ENCODE measurements around the gene DHCR7. TPM values are rescaled to one million over a fixed set of nuclear protein-coding genes. Genes with fewer than 3 reads are reported as not detected.

DHCR7 gene
- total and polyA plus RNA-seq, 4 experiments from 2014 or later, result 15.3 to 18.0 (median 16.9) TPM

DNA sequence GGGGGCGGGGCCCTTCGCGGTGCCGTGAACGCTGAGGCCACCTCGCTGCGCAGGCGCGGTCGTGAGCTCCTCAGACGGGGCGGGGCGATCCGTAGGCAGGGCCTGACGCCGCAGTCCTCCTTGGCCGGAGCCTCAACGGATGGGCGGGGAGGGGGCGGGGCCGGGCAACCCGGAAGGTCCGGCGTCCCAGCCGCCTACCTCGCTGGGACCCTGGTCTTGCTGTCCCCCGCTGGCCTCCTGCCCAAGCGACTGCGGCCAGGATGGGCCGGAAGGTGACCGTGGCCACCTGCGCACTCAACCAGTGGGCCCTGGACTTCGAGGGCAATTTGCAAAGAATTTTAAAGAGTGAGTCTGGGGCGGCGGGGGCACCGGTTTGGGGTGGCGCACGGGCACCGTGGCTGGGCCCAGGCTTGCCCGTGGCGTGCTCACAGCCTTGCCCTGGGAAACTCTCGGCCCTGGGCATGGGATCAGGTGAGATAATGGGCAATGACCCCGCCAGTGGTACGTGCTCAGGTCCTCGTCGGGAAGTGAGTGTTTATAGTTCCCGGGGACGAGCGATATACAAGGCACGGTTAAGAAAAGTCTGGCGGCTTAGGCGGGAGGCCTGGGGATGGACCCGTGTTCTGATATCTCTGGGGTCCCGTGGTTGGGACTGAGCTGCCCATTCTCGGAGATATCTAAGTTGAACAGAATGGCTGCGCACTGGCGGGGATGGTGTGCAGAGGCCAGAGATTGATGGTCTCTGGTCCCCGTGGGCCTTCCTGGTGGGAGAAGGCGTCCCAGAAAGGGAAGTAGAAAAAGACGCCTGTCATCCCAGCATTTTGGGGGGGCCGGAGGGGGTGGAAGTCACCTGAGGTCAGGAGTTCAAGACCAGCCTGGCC lies 5.1 kb upstream of the DHCR7 start, which contains the start of gene NADSYN1:
NADSYN1 (plus strand) TSS at position 167 of the 881 bp plus-strand sequence; CDS start at position 261, 94 bp downstream.
- Mint-ChIP-seq H3K27me3 (no peaks in the 10 kb centered on the region), H3K27ac (peak within 1 kb of the TSS; percentile 86 to 100 (median 98)), H3K9me3 (no peaks in the 10 kb centered on the region), H3K4me3 (peak within 1 kb of the TSS; percentile 88 to 98 (median 94)), H3K36me3 (peaks cover 32 to 53% of the 10 kb centered on the region in 2 donors), H3K4me1 (peaks cover 42 to 68% (median 55%) of the 10 kb centered on the region in 4 donors)
- ChIA-PET CTCF (ENCODE audit: partially characterized antibody) (interaction anchor here (1.6 to 2.6 kb wide), 2 partner anchors 366 to 638 kb away, joined by 5 to 10 read pairs; no protein-coding TSS in a partner anchor), POLR2A (ENCODE audit: partially characterized antibody) (interaction anchor here (0.6 to 1.6 kb wide), 8 partner anchors 9 to 1248 kb away, joined by 3 to 8 read pairs (median 4); partner anchors contain the start of genes RNF121 and XNDC1N)
- peaks cover 51% of the 10 kb centered on the region for H3K4me1 ChIP-seq (ENCODE audit: insufficient read depth, low read length)
- H3K27ac ChIP-seq (ENCODE audit: low read depth, low read length), result peak within 1 kb of the TSS; percentile 89
- H3K4me3 ChIP-seq (ENCODE audit: low read length in 2 of 2), result peak within 1 kb of the TSS; percentile 95 to 98
- DNase-seq, result peak; percentile 87 to 93 (median 88)
- H3K36me3 ChIP-seq (ENCODE audit: insufficient read depth, low read length), result peaks cover 34% of the 10 kb centered on the region
- no peaks in the 10 kb centered on the region for H3K9me3 ChIP-seq (ENCODE audit: control insufficient read depth in 1 of 2, low read length in 2 of 2)
- H3K27me3 ChIP-seq (ENCODE audit: insufficient read depth, low read length), result no peaks in the 10 kb centered on the region
- intact Hi-C loops (cut with micrococcal nuclease), result loop anchor here (2.0 to 5.0 kb wide), 2 partner anchors 334 to 1251 kb away; partner anchors contain the start of gene FADD

DNA sequence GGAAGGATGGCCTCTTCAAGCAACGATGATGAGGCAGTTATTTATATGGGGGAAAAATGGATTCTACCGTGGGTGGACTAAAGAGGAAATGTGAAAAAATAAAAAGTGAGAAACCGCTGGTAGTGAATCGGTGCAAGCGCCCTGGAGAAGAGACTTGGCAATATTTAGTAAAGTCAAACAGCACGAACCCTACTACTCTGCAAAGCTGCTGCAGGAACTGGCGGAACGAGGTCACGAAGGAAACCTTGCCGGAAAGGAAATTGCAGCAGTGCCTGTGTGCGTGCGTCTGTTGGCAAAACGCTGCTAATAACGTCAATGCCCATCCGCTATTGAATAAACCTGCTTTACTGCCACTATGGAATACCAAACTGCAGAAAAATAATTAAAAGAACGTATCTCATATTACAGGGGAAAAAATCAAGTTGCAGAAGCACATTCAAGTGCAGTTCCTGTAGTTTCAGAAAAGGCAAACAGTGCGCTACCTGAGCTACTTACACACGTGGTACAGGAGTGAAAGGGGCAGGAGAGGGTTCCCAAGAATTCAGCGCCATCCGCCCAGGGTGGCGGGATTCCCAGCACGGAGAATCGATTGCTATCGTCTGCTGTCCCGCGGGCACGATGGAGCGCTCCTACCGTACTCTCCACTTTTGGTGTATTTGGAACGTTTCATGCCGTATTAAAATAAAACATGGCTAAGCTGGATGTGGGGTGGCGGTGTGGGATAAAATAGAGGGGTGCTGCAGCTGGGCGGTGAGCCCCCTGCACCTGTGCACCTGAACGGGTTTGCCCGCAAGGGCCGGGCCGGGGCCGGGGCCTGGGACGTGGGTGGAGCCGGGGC lies 4.2 kb upstream of the DHCR7 start:
- ChIA-PET CTCF (ENCODE audit: partially characterized antibody) (interaction anchor here (1.6 to 2.6 kb wide), 2 partner anchors 365 to 637 kb away, joined by 5 to 10 read pairs; no protein-coding TSS in a partner anchor), POLR2A (ENCODE audit: partially characterized antibody) (interaction anchor here (0.6 to 1.6 kb wide), 8 partner anchors 8 to 1248 kb away, joined by 3 to 8 read pairs (median 4); partner anchors contain the start of genes RNF121 and XNDC1N)
- peak overlapping the region; percentile 89 for H3K27ac ChIP-seq (ENCODE audit: low read depth, low read length)
- Mint-ChIP-seq H3K9me3 (no peaks in the 10 kb centered on the region), H3K36me3 (peaks cover 25 to 48% of the 10 kb centered on the region in 2 donors), H3K27me3 (no peaks in the 10 kb centered on the region), H3K27ac (peak overlapping the region; percentile 83 to 100 (median 98)), H3K4me3 (peak overlapping the region; percentile 88 to 98 (median 94)), H3K4me1 (peaks cover 45 to 73% (median 57%) of the 10 kb centered on the region in 4 donors)
- intact Hi-C loops (cut with micrococcal nuclease), result loop anchor here (2.0 to 5.0 kb wide), 2 partner anchors 334 to 1250 kb away; partner anchors contain the start of gene FADD
- H3K27me3 ChIP-seq (ENCODE audit: insufficient read depth, low read length), result no peaks in the 10 kb centered on the region
- peaks cover 26% of the 10 kb centered on the region for H3K36me3 ChIP-seq (ENCODE audit: insufficient read depth, low read length)
- peak overlapping the region; percentile 95 to 98 for H3K4me3 ChIP-seq (ENCODE audit: low read length in 2 of 2)
- no peaks in the 10 kb centered on the region for H3K9me3 ChIP-seq (ENCODE audit: control insufficient read depth in 1 of 2, low read length in 2 of 2)
- peak; percentile 77 to 84 (median 82) for DNase-seq
- peaks cover 55% of the 10 kb centered on the region for H3K4me1 ChIP-seq (ENCODE audit: insufficient read depth, low read length)

DNA sequence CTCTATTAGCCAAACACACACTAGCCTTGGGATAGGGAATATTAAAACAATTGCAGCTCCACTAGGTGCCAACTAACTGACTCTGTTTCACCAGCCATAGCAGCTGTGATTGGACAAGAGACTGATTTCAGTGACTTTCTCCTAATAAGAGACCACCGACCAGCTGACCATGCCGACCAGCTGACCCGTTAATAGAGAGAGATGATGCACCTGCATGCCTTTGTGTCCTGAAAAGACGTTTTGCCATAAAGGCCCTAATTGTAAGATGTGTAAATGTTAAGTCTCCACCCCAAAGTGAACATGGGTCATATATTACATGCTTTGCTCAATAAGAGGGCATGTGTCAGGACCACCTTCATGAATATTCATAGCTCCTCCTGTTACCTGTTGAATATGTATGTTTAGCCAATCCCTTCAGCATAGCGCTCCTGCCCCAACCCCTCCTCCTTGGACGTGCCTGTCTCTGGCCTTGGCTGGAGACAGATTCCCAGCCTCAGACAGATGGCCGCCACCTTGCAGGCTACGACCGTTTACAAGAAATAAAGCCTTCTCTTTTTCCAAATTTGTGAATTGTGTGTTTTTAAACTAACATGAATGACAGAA lies 3.5 kb upstream of the DHCR7 start:
- POLR2A ChIA-PET (ENCODE audit: partially characterized antibody), result interaction anchor here (1.4 to 1.6 kb wide), 4 partner anchors 12 to 1247 kb away, joined by 3 to 8 read pairs (median 4); partner anchors contain the start of genes RNF121 and XNDC1N

DNA sequence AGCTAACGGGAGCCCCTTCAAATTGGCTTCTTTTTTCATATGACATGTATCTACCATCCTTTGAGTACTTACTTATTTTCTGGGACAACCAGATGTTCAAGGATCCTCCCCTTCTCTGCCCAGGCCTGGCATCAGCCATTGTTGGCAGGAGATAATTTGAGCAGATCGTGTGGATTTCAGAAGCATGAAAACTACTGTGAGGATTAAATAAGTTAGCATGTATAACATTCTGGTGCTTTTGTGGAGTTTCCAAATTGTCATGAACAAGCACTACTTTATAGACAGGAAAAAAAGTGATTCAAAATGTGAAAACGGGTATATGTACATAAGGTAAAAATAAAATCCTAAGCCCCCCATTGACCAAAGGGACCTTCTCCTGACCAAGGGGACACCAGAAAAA lies 2.7 kb upstream of the DHCR7 start:
- Histone ChIP-seq H3K36me3 (ENCODE audit: insufficient read depth, low read length) (peaks cover 11% of the 10 kb centered on the region), H3K27me3 (ENCODE audit: insufficient read depth, low read length) (no peaks in the 10 kb centered on the region), H3K9me3 (ENCODE audit: control insufficient read depth in 1 of 2, low read length in 2 of 2) (no peaks in the 10 kb centered on the region), H3K4me3 (ENCODE audit: low read length in 2 of 2) (no peak overlapping the region), H3K4me1 (ENCODE audit: insufficient read depth, low read length) (peaks cover 58% of the 10 kb centered on the region), H3K27ac (ENCODE audit: low read depth, low read length) (peak overlapping the region; percentile 89)
- Mint-ChIP-seq H3K27ac (peak overlapping the region; percentile 71 to 100 (median 83)), H3K36me3 (peaks cover 19 to 41% of the 10 kb centered on the region in 2 donors), H3K9me3 (peaks cover 0 to 2% (median under 1%) of the 10 kb centered on the region in 8 donors), H3K4me3 (peak overlapping the region in 7 of 8 donors; percentile 1 to 98 (median 18)), H3K4me1 (peaks cover 45 to 77% (median 56%) of the 10 kb centered on the region in 4 donors), H3K27me3 (no peaks in the 10 kb centered on the region)
- ChIA-PET CTCF (ENCODE audit: partially characterized antibody) (no interaction called here), POLR2A (ENCODE audit: partially characterized antibody) (no interaction called here)
- intact Hi-C loops (cut with micrococcal nuclease), result loop anchor here (5.0 kb wide), 1 partner anchor 1249 kb away; the partner anchor contains the start of gene FADD
- DNase-seq, result no peak

More for the DNA sequence above, 3.5 kb upstream of the DHCR7 start:
- H3K4me3 Mint-ChIP-seq, result peak overlapping the region; percentile 88 to 98 (median 94)
- peak overlapping the region; percentile 83 to 100 (median 98) for H3K27ac Mint-ChIP-seq
- H3K9me3 ChIP-seq (ENCODE audit: control insufficient read depth in 1 of 2, low read length in 2 of 2), result no peaks in the 10 kb centered on the region
- DNase-seq, result no peak
- H3K36me3 ChIP-seq (ENCODE audit: insufficient read depth, low read length), result peaks cover 18% of the 10 kb centered on the region
- H3K27ac ChIP-seq (ENCODE audit: low read depth, low read length), result peak overlapping the region; percentile 89
- H3K9me3 Mint-ChIP-seq, result no peaks in the 10 kb centered on the region
- peaks cover 58% of the 10 kb centered on the region for H3K4me1 ChIP-seq (ENCODE audit: insufficient read depth, low read length)
- no peaks in the 10 kb centered on the region for H3K27me3 Mint-ChIP-seq
- peak overlapping the region in 1 of 2 donors; percentile 98 for H3K4me3 ChIP-seq (ENCODE audit: low read length in 2 of 2)
- CTCF ChIA-PET (ENCODE audit: partially characterized antibody), result interaction anchor here (2.6 kb wide), 1 partner anchor 636 kb away, joined by 10 read pairs; no protein-coding TSS in a partner anchor
- no peaks in the 10 kb centered on the region for H3K27me3 ChIP-seq (ENCODE audit: insufficient read depth, low read length)
- peaks cover 48 to 80% (median 61%) of the 10 kb centered on the region in 4 donors for H3K4me1 Mint-ChIP-seq
- H3K36me3 Mint-ChIP-seq, result peaks cover 19 to 43% of the 10 kb centered on the region in 2 donors
- intact Hi-C loops (cut with micrococcal nuclease), result loop anchor here (2.0 to 5.0 kb wide), 2 partner anchors 335 to 1249 kb away; partner anchors contain the start of gene FADD

DNA sequence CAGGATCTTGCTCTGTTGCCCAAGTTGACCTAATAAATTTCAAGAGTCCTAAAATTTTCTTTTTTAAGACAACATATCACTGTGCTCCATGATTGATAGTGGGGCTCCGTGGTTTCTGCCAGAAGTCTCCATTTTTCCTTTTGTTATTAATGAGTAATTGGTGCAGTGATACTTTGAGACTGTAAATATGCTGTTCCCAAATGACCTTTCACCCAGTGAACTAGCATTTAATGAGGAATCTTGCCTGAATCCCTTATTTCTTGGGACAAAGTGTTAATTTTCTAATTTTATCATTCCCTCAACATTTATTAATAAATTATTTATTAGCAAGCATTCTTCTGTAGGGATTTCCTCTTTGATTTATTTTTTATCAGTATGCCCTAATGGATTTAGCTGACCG lies 2.3 kb upstream of the DHCR7 start:
- intact Hi-C loops (cut with micrococcal nuclease), result loop anchor here (5.0 kb wide), 1 partner anchor 1248 kb away; the partner anchor contains the start of gene FADD
- Histone ChIP-seq H3K4me1 (ENCODE audit: insufficient read depth, low read length) (peaks cover 58% of the 10 kb centered on the region), H3K4me3 (ENCODE audit: low read length in 2 of 2) (no peak overlapping the region), H3K9me3 (ENCODE audit: control insufficient read depth in 1 of 2, low read length in 2 of 2) (no peaks in the 10 kb centered on the region), H3K27me3 (ENCODE audit: insufficient read depth, low read length) (no peaks in the 10 kb centered on the region), H3K27ac (ENCODE audit: low read depth, low read length) (peak overlapping the region; percentile 16), H3K36me3 (ENCODE audit: insufficient read depth, low read length) (peaks cover 6% of the 10 kb centered on the region)
- Mint-ChIP-seq H3K9me3 (peaks cover 0 to 4% (median 2%) of the 10 kb centered on the region in 8 donors), H3K27ac (peak overlapping the region; percentile 31 to 96 (median 79)), H3K36me3 (peaks cover 17 to 38% of the 10 kb centered on the region in 2 donors), H3K4me3 (peak overlapping the region in 5 of 8 donors; percentile 1 to 93 (median 18)), H3K4me1 (peaks cover 43 to 75% (median 53%) of the 10 kb centered on the region in 4 donors), H3K27me3 (no peaks in the 10 kb centered on the region)
- no peak for DNase-seq
- POLR2A ChIA-PET (ENCODE audit: partially characterized antibody), result no interaction called here
- CTCF ChIA-PET (ENCODE audit: partially characterized antibody), result no interaction called here

DNA sequence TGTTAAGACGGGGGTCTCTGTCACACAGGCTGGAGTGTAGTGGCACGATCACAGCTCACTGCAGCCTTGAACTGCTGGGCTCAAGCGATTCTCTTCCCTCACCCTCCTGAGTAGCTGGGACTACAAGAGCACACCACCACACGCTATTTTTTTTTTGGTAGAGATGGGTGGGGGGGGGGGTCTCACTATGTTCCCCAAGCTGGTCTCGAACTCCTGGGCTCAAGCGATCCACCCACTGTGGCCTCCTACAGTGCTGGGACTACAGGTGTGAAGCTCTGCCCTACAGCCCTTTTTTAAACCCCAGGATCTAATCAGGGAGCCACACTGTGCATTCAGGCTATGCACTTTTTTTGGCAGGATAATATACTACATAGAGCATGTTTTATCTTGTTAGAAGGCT lies 1.4 kb upstream of the DHCR7 start:
- ChIA-PET CTCF (ENCODE audit: partially characterized antibody) (no interaction called here), POLR2A (ENCODE audit: partially characterized antibody) (interaction anchor here (0.9 kb wide), 1 partner anchor 9 kb away, joined by 3 read pairs; no protein-coding TSS in a partner anchor)
- Mint-ChIP-seq H3K27me3 (no peaks in the 10 kb centered on the region), H3K9me3 (peaks cover 0 to 4% (median 2%) of the 10 kb centered on the region in 8 donors), H3K4me1 (peaks cover 39 to 68% (median 48%) of the 10 kb centered on the region in 4 donors), H3K4me3 (peak overlapping the region; percentile 86 to 95 (median 92)), H3K36me3 (peaks cover 18 to 37% of the 10 kb centered on the region in 2 donors), H3K27ac (peak overlapping the region; percentile 83 to 96 (median 92))
- no peaks in the 10 kb centered on the region for H3K9me3 ChIP-seq (ENCODE audit: control insufficient read depth in 1 of 2, low read length in 2 of 2)
- H3K4me1 ChIP-seq (ENCODE audit: insufficient read depth, low read length), result peaks cover 52% of the 10 kb centered on the region
- H3K27me3 ChIP-seq (ENCODE audit: insufficient read depth, low read length), result no peaks in the 10 kb centered on the region
- peak overlapping the region; percentile 87 to 93 for H3K4me3 ChIP-seq (ENCODE audit: low read length in 2 of 2)
- H3K27ac ChIP-seq (ENCODE audit: low read depth, low read length), result peak overlapping the region; percentile 87
- H3K36me3 ChIP-seq (ENCODE audit: insufficient read depth, low read length), result no peaks in the 10 kb centered on the region
- DNase-seq, result no peak
- intact Hi-C loops (cut with micrococcal nuclease), result no loop called here
